ENCODE data around the gene DCAF17.

GRCh38 chr2:171480908-171481307 is 46.9 kb downstream of the DCAF17 start:
- TF ChIP-seq CTCF (IDR thresholded peaks at IDR 0.05), result no peak
- TF ChIP-seq POLR2A (IDR thresholded peaks at IDR 0.05), result no peak
- TF ChIP-seq POLR2AphosphoS5 (IDR thresholded peaks at IDR 0.05; ENCODE audit: insufficient read depth in 1 of 2, low read depth in 1 of 2), result no peak
